GM23248 (cell line): ENCODE data around the gene POLA1.
A peak's percentile ranks its signal among the peaks of the same experiment; 100 is the strongest.

Experiments used
- EZH2 ChIP-seq: fragments of 200-600 bp; sonication (generic); IDR thresholded peaks from 2 replicates; pipeline ENCODE4 v1.6.1; 2018; ENCODE audit warnings: antibody characterized with exemption, mild to moderate bottlenecking; ENCODE audit not compliant: insufficient read depth, poor library complexity, severe bottlenecking
- EZH2phosphoT487 ChIP-seq: fragments of 200-600 bp; sonication (generic); IDR thresholded peaks from 2 replicates; pipeline ENCODE4 v1.6.1; 2018; ENCODE audit warnings: antibody characterized with exemption, moderate library complexity, mild to moderate bottlenecking, low read depth; ENCODE audit not compliant: insufficient read depth

- 0 out of 2 replicates have a peak, but pooled peaks have one; percentile 46 for TF ChIP-seq EZH2phosphoT487
- no peak for TF ChIP-seq EZH2
Measured at GRCh38 chrX:25020905-25021449, 327.3 kb downstream of the POLA1 start.
